ENCODE results near the gene APOL2.

DNA sequence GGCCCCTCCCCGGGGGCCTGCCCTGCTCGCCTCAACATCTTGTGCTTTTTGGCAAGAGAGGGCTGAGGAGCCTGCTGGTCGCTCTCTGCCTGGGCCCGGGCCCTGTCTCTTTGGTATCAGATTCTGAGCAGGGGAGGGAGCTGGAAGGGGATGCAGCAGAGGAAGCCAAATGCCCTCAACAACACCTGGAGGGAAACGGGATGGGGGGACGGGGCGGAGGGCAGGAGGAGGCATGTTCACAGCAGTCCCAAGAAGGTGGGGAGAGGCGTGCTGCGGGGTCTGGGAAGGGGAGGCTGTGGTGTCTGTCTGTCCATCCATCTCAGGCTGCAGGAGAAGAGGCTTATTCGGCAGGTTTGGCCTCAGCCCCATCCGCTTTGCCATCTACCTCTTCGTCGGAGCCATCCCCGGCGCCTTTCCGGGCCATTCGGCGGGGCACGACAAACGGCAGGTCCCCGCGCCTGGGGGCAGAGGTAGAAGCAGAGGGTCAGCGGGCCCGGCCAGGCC is 43.1 kb upstream of the APOL2 start:
- TF ChIP-seq CTCF (IDR thresholded peaks at IDR 0.05) (no peak), POLR2A (IDR thresholded peaks at IDR 0.05) (no peak)

Data from esophagus squamous epithelium (tissue), 4 donors.